ENCODE measurements around the gene ZNF319. TPM values are rescaled to one million over a fixed set of nuclear protein-coding genes. Genes with fewer than 3 reads are reported as not detected.

The ZNF319 gene
- total and polyA plus RNA-seq, 7 donors = 2.0 to 8.8 (median 6.6) TPM

DNA sequence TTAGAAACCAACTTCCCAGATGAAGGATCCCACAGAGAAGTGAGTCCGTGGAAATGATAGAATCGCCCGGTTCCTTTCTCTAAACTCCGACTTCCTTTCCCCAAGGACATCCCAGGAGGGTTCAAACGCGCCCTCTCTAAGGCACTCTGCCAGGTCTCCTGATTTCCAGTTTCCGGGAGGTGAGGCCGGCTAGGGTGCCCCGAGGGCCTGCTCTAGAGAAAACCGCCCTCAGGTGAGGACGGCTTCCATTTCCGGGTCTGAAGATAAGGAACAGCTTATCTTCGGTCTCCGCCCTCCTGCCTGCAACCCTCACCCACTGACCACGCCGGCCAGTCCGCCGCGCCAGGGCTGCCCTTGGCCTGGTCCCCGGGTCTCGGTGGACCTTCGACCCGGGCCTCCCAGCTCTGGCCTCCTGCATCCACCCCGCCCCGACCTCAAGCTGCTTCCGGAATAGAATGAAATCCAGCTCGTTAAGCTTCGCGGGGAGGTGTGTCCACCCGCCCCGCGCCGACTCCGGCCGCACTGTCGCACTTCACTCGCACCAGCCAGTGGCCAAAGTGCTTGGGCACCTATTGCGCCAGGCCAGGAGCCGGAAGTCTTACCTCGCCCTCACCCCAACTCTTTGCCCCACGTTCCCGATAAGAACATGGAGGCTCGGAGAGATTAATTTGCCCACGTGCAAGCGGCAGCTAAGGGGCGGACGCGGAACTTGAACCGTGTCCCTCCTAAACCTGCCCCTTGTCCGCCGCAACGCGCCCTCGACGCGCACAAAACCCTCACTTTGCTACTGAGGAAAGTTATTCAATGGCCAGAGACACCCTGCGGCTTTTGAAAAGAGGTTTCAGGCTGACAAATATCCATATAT lies 24.2 kb upstream of the ZNF319 start:
- Histone ChIP-seq H3K4me3 (peak overlapping the region; percentile 78), H3K27ac (peak overlapping the region; percentile 82), H3K36me3 (ENCODE audit: insufficient read depth in 1 of 2, low read depth in 1 of 2) (peaks cover 0 to 5% of the 10 kb centered on the region in 2 donors), H3K9me3 (no peaks in the 10 kb centered on the region), H3K4me1 (peaks cover 26% of the 10 kb centered on the region), H3K27me3 (ENCODE audit: insufficient read depth in 3 of 3, low read length in 2 of 3) (no peaks in the 10 kb centered on the region)
- intact Hi-C loops (cut with DNase I) = loop anchor here (5.0 kb wide), 2 partner anchors 98 to 173 kb away; partner anchors contain the start of gene CSNK2A2 (in 1 of the 2)
- TF ChIP-seq, protein P1, sequence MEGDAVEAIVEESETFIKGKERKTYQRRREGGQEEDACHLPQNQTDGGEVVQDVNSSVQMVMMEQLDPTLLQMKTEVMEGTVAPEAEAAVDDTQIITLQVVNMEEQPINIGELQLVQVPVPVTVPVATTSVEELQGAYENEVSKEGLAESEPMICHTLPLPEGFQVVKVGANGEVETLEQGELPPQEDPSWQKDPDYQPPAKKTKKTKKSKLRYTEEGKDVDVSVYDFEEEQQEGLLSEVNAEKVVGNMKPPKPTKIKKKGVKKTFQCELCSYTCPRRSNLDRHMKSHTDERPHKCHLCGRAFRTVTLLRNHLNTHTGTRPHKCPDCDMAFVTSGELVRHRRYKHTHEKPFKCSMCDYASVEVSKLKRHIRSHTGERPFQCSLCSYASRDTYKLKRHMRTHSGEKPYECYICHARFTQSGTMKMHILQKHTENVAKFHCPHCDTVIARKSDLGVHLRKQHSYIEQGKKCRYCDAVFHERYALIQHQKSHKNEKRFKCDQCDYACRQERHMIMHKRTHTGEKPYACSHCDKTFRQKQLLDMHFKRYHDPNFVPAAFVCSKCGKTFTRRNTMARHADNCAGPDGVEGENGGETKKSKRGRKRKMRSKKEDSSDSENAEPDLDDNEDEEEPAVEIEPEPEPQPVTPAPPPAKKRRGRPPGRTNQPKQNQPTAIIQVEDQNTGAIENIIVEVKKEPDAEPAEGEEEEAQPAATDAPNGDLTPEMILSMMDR (IDR thresholded peaks at IDR 0.05) = no peak
- ATAC-seq (peak in 2 of 4 donors; percentile 12 to 22), DNase-seq (peak; percentile 43 to 67)
- 16 to 18% (median 16%) methylated on average over 57 of the region's 57 CpGs for WGBS, 3 donors

DNA sequence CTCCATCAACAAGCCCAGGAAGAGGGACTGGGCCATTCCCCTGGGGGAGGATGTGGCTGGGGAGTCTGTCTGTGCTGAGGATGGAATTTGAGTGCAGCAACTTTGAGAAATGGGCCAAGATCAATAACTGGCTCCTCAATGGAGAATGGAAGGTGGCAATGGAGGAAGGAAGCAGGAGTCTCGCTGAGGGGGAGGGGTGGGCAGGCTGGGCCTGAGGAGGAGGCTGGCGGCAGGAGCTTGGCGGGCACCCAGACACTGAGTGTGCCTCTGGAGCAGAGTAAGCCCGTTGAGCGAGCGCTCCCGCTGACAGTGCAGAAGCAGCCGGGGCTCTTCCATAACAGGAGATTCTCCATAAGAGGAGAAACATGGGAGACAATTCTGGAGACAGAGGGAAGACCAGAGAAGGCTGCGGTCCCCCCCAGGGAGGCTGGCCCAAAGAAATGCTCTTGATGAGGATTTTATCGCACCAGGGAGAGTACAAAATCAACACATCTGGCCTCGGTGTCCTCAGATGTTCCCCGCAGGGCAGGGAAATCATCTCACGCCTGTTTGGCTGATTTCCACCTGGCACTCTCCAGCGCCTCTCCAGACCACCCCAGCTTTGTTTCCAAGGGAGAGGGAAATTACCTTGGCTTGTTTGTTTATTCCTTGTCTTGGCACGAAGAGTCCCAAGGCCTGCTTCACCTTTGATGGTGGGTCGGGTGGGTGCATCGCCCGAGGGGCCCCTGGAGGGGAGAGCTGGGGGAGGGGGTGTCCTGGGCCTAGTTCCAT lies 22.3 kb upstream of the ZNF319 start:
- TF ChIP-seq, protein P1 (IDR thresholded peaks at IDR 0.05) = no peak
- no peak overlapping the region for H3K27ac ChIP-seq
- 20 to 26% (median 25%) methylated on average over 17 to 18 of the region's 18 CpGs for WGBS, 3 donors
- no peak for ATAC-seq
- H3K9me3 ChIP-seq = no peaks in the 10 kb centered on the region
- peaks cover 18% of the 10 kb centered on the region for H3K4me1 ChIP-seq
- peaks cover 0 to 25% of the 10 kb centered on the region in 2 donors for H3K36me3 ChIP-seq (ENCODE audit: insufficient read depth in 1 of 2, low read depth in 1 of 2)
- H3K4me3 ChIP-seq = no peak overlapping the region
- H3K27me3 ChIP-seq (ENCODE audit: insufficient read depth in 3 of 3, low read length in 2 of 3) = no peaks in the 10 kb centered on the region
- intact Hi-C loops (cut with DNase I) = loop anchor here (5.0 kb wide), 2 partner anchors 100 to 175 kb away; partner anchors contain the start of gene CSNK2A2 (in 1 of the 2)
- DNase-seq = peak; percentile 60 to 78

GRCh38 chr16:58021661-58022551 lies 21.4 kb upstream of the ZNF319 start:
- TF ChIP-seq, protein P1 (IDR thresholded peaks at IDR 0.05) = no peak
- 74 to 80% (median 79%) methylated on average over 7 to 8 of the region's 8 CpGs for WGBS, 3 donors
- peaks cover 0 to 33% of the 10 kb centered on the region in 2 donors for H3K36me3 ChIP-seq (ENCODE audit: insufficient read depth in 1 of 2, low read depth in 1 of 2)
- intact Hi-C loops (cut with DNase I) = loop anchor here (5.0 kb wide), 2 partner anchors 100 to 175 kb away; partner anchors contain the start of gene CSNK2A2 (in 1 of the 2)
- H3K9me3 ChIP-seq = no peaks in the 10 kb centered on the region
- ATAC-seq (no peak), DNase-seq (peak in 1 of 2 donors; percentile 38)
- H3K27ac ChIP-seq = no peak overlapping the region
- H3K27me3 ChIP-seq (ENCODE audit: insufficient read depth in 3 of 3, low read length in 2 of 3) = no peaks in the 10 kb centered on the region
- peaks cover 14% of the 10 kb centered on the region for H3K4me1 ChIP-seq
- H3K4me3 ChIP-seq = no peak overlapping the region

Measured in psoas muscle (tissue), 8 donors.